ENCODE measurements around the gene OR5A1.

Gene OR5A1

GRCh38 chr11:59459916-59460315, 23.6 kb downstream of the OR5A1 start:
- no peak for DNase-seq (ENCODE audit: low read depth)
- no peak overlapping the region for H3K4me3 ChIP-seq (ENCODE audit: control insufficient read depth, low read depth, low read length)
- no peak for TF ChIP-seq CTCF (IDR thresholded peaks at IDR 0.05; ENCODE audit: control insufficient read depth, insufficient read depth, low read depth, low read length, missing control alignments)

- TF ChIP-seq CTCF (IDR thresholded peaks at IDR 0.05; ENCODE audit: control insufficient read depth, insufficient read depth, low read depth, low read length, missing control alignments), result no peak
- no peak for DNase-seq (ENCODE audit: low read depth)
- H3K4me3 ChIP-seq (ENCODE audit: control insufficient read depth, low read depth, low read length), result no peak overlapping the region
Observed at GRCh38 chr11:59463190-59463641, 26.9 kb downstream of the OR5A1 start.

GRCh38 chr11:59473015-59473414, 36.7 kb downstream of the OR5A1 start, which contains the start of gene OR4D10:
Gene OR4D10 (plus strand): TSS chr11:59473315. CDS start chr11:59477430, 4,115 bp downstream.
- DNase-seq (ENCODE audit: low read depth), result no peak
- H3K4me3 ChIP-seq (ENCODE audit: control insufficient read depth, low read depth, low read length), result no peak within 1 kb of the TSS
- TF ChIP-seq CTCF (IDR thresholded peaks at IDR 0.05; ENCODE audit: control insufficient read depth, insufficient read depth, low read depth, low read length, missing control alignments), result no peak

- H3K4me3 ChIP-seq (ENCODE audit: control insufficient read depth, low read depth, low read length), result no peak overlapping the region
- DNase-seq (ENCODE audit: low read depth), result no peak
- no peak for TF ChIP-seq CTCF (IDR thresholded peaks at IDR 0.05; ENCODE audit: control insufficient read depth, insufficient read depth, low read depth, low read length, missing control alignments)
Observed at GRCh38 chr11:59475176-59475575, 38.9 kb downstream of the OR5A1 start.

- TF ChIP-seq CTCF (IDR thresholded peaks at IDR 0.05; ENCODE audit: control insufficient read depth, insufficient read depth, low read depth, low read length, missing control alignments), result no peak
- DNase-seq (ENCODE audit: low read depth), result no peak
- H3K4me3 ChIP-seq (ENCODE audit: control insufficient read depth, low read depth, low read length), result no peak overlapping the region
Observed at GRCh38 chr11:59479906-59480305, 43.6 kb downstream of the OR5A1 start.

- DNase-seq (ENCODE audit: low read depth), result no peak
- no peak for TF ChIP-seq CTCF (IDR thresholded peaks at IDR 0.05; ENCODE audit: control insufficient read depth, insufficient read depth, low read depth, low read length, missing control alignments)
- no peak overlapping the region for H3K4me3 ChIP-seq (ENCODE audit: control insufficient read depth, low read depth, low read length)
Observed at GRCh38 chr11:59480359-59480758, 44.1 kb downstream of the OR5A1 start.
